GM21529 (cell line): ENCODE results near the gene MAZ.
"Not testable (repeated sequence)": the region's sequence is repeated elsewhere in the genome, so short reads cannot be mapped to it uniquely, and the experiment has no call there.

Experiments used
- ATAC-seq: cut with Tn5 transposase; IDR thresholded peaks from one replicate; pipeline ENCODE4 v1.9.1; 2021; ENCODE audit not compliant: unreplicated experiment

MAZ gene

GRCh38 chr16:29821643-29822115 lies 15.3 kb downstream of the MAZ start:
- ATAC-seq = no peak

GRCh38 chr16:29824589-29825144 lies 18.3 kb downstream of the MAZ start:
- no peak for ATAC-seq

- no peak for ATAC-seq
These were observed 19.1 kb downstream of the MAZ start for GRCh38 chr16:29825145-29826044.

GRCh38 chr16:29826342-29826695 lies 20.0 kb downstream of the MAZ start:
- no peak for ATAC-seq

- ATAC-seq = no peak
These were observed 24.4 kb downstream of the MAZ start for GRCh38 chr16:29830774-29831173.

- no peak for ATAC-seq
These were observed 25.2 kb downstream of the MAZ start for GRCh38 chr16:29831490-29831889.

- not testable (repeated sequence) for ATAC-seq
These were observed 26.9 kb downstream of the MAZ start for GRCh38 chr16:29833219-29833618.

GRCh38 chr16:29834079-29834478 lies 27.8 kb downstream of the MAZ start:
- ATAC-seq = no peak

- ATAC-seq = no peak
These were observed 29.6 kb downstream of the MAZ start for GRCh38 chr16:29835926-29836325.

- ATAC-seq = no peak
These were observed 30.3 kb downstream of the MAZ start for GRCh38 chr16:29836623-29837022.

GRCh38 chr16:29837841-29838240 lies 31.5 kb downstream of the MAZ start:
- no peak for ATAC-seq

- ATAC-seq = no peak
These were observed 33.5 kb downstream of the MAZ start for GRCh38 chr16:29839822-29840221.

- ATAC-seq = no peak
These were observed 33.9 kb downstream of the MAZ start for GRCh38 chr16:29840240-29840639.

GRCh38 chr16:29841631-29842030 lies 35.3 kb downstream of the MAZ start:
- ATAC-seq = no peak

- no peak for ATAC-seq
These were observed 36.5 kb downstream of the MAZ start for GRCh38 chr16:29842732-29843346.

GRCh38 chr16:29843931-29844330 lies 37.6 kb downstream of the MAZ start:
- ATAC-seq = no peak

- ATAC-seq = no peak
These were observed 38.4 kb downstream of the MAZ start for GRCh38 chr16:29844575-29845331.

- ATAC-seq = no peak
These were observed 39.3 kb downstream of the MAZ start for GRCh38 chr16:29845656-29846055.

GRCh38 chr16:29848420-29849297 lies 42.3 kb downstream of the MAZ start:
- ATAC-seq = peak; percentile 45

- no peak for ATAC-seq
These were observed 43.2 kb downstream of the MAZ start for GRCh38 chr16:29849505-29849904.
